Pancreas (tissue), 10 donors: ENCODE measurements around the gene HABP4. TPM values are rescaled to one million over a fixed set of nuclear protein-coding genes. Genes with fewer than 3 reads are reported as not detected.

Source experiments
- ATAC-seq, 4 donors: fragments of 200-7000 bp; cut with Tn5 transposase; one replicate each; pipeline versions ENCODE4 v1.8.0 to v1.9.1; 2020; ENCODE audit warnings: mild to moderate bottlenecking in 4 of 4, moderate library complexity in 4 of 4
- DNase-seq, 6 donors: peaks; one replicate each; pipeline ENCODE4 v3.0.0-alpha.2; 2020
- FAIRE-seq: peaks from 2 replicates; lab custom pipeline; 2012; peaks lifted over from hg19 to GRCh38; lab: Jason Lieb, UNC
- H3K27ac ChIP-seq, 4 donors: fragments of 200-600 bp; sonication (generic); 1 replicate in 3 of 4; 2 replicates in 1 of 4; pipeline versions ENCODE4 v1.5.0 to v1.8.0; 2020
- H3K27me3 ChIP-seq, 4 donors: fragments of 200-600 bp; one replicate each; pipeline ENCODE4 v1.8.0; 2021
- H3K36me3 ChIP-seq, 3 donors: fragments of 200-600 bp; sonication (generic) in 1 of 3; one replicate each; pipeline versions ENCODE4 v1.5.0 to v1.8.0; 2020 to 2021
- H3K4me1 ChIP-seq, 3 donors: fragments of 200-600 bp; one replicate each; pipeline ENCODE4 v1.8.0; 2021
- H3K4me3 ChIP-seq, 4 donors: fragments of 200-600 bp; sonication (generic) in 2 of 4; one replicate each; pipeline versions ENCODE4 v1.5.0 to v1.8.0; 2020 to 2021
- H3K9me3 ChIP-seq, 4 donors: fragments of 200-600 bp; one replicate each; pipeline ENCODE4 v1.8.0; 2021
- CTCF ChIP-seq, 4 donors: fragments of 200-600 bp; sonication (generic) in 3 of 4; IDR thresholded peaks; one replicate each; pipeline versions ENCODE4 v1.5.0 to v1.8.0; 2021; ENCODE audit warnings: antibody characterized with exemption in 4 of 4
- WGBS, 2 donors: extraction: QIAGEN DNeasy Blood & Tissue Kit; methylation state at CpG; one replicate each; pipeline ENCODE4 v1.1.7; 2013; 5-methylcytosine and 5-hydroxymethylcytosine counted together
- intact Hi-C, 3 donors: fragments of 100-400 bp; cut with DNase I; formaldehyde crosslinking; loops; one replicate each; pipeline versions ENCODE4 v1.11.1 to v1.14.2; 2022
- polyA plus RNA-seq, 2 donors: library from polyadenylated mRNA; stranded (reverse); fragments of 200-250 nt; gene quantifications; one replicate each; pipeline ENCODE4 v1.2.3, GENCODE V29; 2013
- total RNA-seq, 6 donors: library from RNA; stranded (reverse); fragmentation: NEBNext Ultra II Directional in 4 of 6; extraction: Animal tissue kit (Norgen Biotek cat#: 25700) in 4 of 6; gene quantifications; one replicate each; pipeline versions ENCODE4 v1.2.1 to v1.2.4, GENCODE V29; 2021 to 2023
- donor health status: healthy with polysubstance abuse.
- donor health status: DM: no; HTN: no; CAD: no; lungs with moderate emphysema.
- donor health status: DM: no; HTN: no; CAD: no.
- donor health status: control.
- donor health status: control.
- donor health status: Bipolar disorder and iron deficiency.
- donor health status: DM: yes; HTN: yes; CAD: no.
- donor health status: DM: no; HTN: no; CAD: no.
- donor health status: DM: no; HTN: no; CAD: no.
- donor health status: DM: yes; HTN: yes; CAD: no.

The HABP4 gene
- total and polyA plus RNA-seq, 8 donors = 2.8 to 13.0 (median 4.0) TPM

GRCh38 chr9:96485280-96485679 is 35.3 kb downstream of the HABP4 start:
- no peaks in the 10 kb centered on the region for H3K27me3 ChIP-seq
- TF ChIP-seq CTCF (IDR thresholded peaks at IDR 0.05) = no peak
- no peak overlapping the region for H3K27ac ChIP-seq
- H3K36me3 ChIP-seq = peaks cover 0 to 6% (median 0%) of the 10 kb centered on the region in 3 donors
- DNase-seq = no peak
- peaks cover 0 to 14% (median 7%) of the 10 kb centered on the region in 3 donors for H3K4me1 ChIP-seq
- ATAC-seq = no peak
- intact Hi-C loops = no loop called here
- WGBS, 2 donors = 93 to 96% methylated on average over 16 of the region's 16 CpGs
- FAIRE-seq = no peak
- no peak overlapping the region for H3K4me3 ChIP-seq
- no peaks in the 10 kb centered on the region for H3K9me3 ChIP-seq

GRCh38 chr9:96486386-96487028 is 36.5 kb downstream of the HABP4 start:
- no peak for TF ChIP-seq CTCF (IDR thresholded peaks at IDR 0.05)
- peaks cover 0 to 14% (median 7%) of the 10 kb centered on the region in 3 donors for H3K4me1 ChIP-seq
- 40 to 43% methylated on average over 7 of the region's 7 CpGs for WGBS, 2 donors
- ATAC-seq = peak in 3 of 4 donors; percentile 75 to 85 (median 80)
- no peak overlapping the region for H3K27ac ChIP-seq
- no peaks in the 10 kb centered on the region for H3K27me3 ChIP-seq
- peak in 5 of 6 donors; percentile 29 to 74 (median 51) for DNase-seq
- H3K36me3 ChIP-seq = peaks cover 0 to 18% (median 0%) of the 10 kb centered on the region in 3 donors
- intact Hi-C loops = no loop called here
- H3K9me3 ChIP-seq = no peaks in the 10 kb centered on the region
- no peak for FAIRE-seq
- H3K4me3 ChIP-seq = no peak overlapping the region

GRCh38 chr9:96487029-96487396 is 37.0 kb downstream of the HABP4 start:
- H3K4me1 ChIP-seq = peaks cover 0 to 14% (median 7%) of the 10 kb centered on the region in 3 donors
- no peak for TF ChIP-seq CTCF (IDR thresholded peaks at IDR 0.05)
- intact Hi-C loops = no loop called here
- H3K9me3 ChIP-seq = no peaks in the 10 kb centered on the region
- ATAC-seq (peak in 2 of 4 donors; percentile 22 to 60), DNase-seq (no peak), FAIRE-seq (no peak)
- H3K4me3 ChIP-seq = no peak overlapping the region
- H3K36me3 ChIP-seq = peaks cover 0 to 18% (median 0%) of the 10 kb centered on the region in 3 donors
- no peak overlapping the region for H3K27ac ChIP-seq
- H3K27me3 ChIP-seq = no peaks in the 10 kb centered on the region
- 23 to 36% methylated on average over 1 of the region's 1 CpG for WGBS, 2 donors

- H3K27ac ChIP-seq = peak overlapping the region in 1 of 4 donors; percentile 6
These were observed 38.0 kb downstream of the HABP4 start for GRCh38 chr9:96487949-96488348.

More at GRCh38 chr9:96487949-96488348, 38.0 kb downstream of the HABP4 start:
- H3K9me3 ChIP-seq = no peaks in the 10 kb centered on the region
- TF ChIP-seq CTCF (IDR thresholded peaks at IDR 0.05) = no peak
- intact Hi-C loops = no loop called here
- no peak overlapping the region for H3K4me3 ChIP-seq
- peaks cover 0 to 14% (median 7%) of the 10 kb centered on the region in 3 donors for H3K4me1 ChIP-seq
- no peaks in the 10 kb centered on the region for H3K27me3 ChIP-seq
- peak in 1 of 4 donors; percentile 11 for ATAC-seq
- FAIRE-seq = no peak
- H3K36me3 ChIP-seq = peaks cover 0 to 18% (median 0%) of the 10 kb centered on the region in 3 donors
- no peak for DNase-seq
- WGBS, 2 donors = 79% methylated on average over 10 of the region's 10 CpGs
